Measurements from ENCODE around the gene NBPF3. TPM values are rescaled to one million over a fixed set of nuclear protein-coding genes. Genes with fewer than 3 reads are reported as not detected.

NBPF3 gene
- total and polyA plus RNA-seq, 2 experiments from 2014 or later, result 2.7 to 18.1 TPM

DNA sequence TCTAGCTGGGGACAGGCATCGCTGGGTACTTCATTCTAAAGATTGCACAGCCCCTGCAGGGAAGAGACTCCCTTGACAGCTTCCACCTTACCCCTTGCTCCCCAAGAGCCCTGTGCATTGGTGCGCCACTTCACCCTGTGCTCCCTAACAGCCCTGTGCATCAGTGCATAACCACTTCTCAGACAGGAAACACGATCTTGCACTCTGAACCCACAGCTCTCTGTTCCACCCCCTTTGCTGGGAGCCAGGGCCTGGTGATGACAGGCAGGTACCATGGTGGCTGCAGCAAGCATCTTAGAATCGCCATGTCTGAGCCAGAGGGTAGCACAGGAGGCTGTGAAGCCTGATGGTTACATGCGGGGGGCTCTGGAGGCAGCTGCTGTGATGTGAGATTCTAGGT is 74.3 kb downstream of the NBPF3 start:
- H3K36me3 ChIP-seq (ENCODE audit: insufficient read depth), result no peaks in the 10 kb centered on the region
- Mint-ChIP-seq H3K4me3 (no peak overlapping the region), H3K27ac (no peak overlapping the region), H3K9me3 (no peaks in the 10 kb centered on the region), H3K4me1 (peaks cover 61% of the 10 kb centered on the region), H3K27me3 (ENCODE audit: insufficient read depth, low read depth, poor library complexity) (peaks cover 8% of the 10 kb centered on the region), H3K36me3 (ENCODE audit: low read depth) (peaks cover 9% of the 10 kb centered on the region; the same call in 2 of the 3 replicates)
- TF ChIP-seq, protein P1, sequence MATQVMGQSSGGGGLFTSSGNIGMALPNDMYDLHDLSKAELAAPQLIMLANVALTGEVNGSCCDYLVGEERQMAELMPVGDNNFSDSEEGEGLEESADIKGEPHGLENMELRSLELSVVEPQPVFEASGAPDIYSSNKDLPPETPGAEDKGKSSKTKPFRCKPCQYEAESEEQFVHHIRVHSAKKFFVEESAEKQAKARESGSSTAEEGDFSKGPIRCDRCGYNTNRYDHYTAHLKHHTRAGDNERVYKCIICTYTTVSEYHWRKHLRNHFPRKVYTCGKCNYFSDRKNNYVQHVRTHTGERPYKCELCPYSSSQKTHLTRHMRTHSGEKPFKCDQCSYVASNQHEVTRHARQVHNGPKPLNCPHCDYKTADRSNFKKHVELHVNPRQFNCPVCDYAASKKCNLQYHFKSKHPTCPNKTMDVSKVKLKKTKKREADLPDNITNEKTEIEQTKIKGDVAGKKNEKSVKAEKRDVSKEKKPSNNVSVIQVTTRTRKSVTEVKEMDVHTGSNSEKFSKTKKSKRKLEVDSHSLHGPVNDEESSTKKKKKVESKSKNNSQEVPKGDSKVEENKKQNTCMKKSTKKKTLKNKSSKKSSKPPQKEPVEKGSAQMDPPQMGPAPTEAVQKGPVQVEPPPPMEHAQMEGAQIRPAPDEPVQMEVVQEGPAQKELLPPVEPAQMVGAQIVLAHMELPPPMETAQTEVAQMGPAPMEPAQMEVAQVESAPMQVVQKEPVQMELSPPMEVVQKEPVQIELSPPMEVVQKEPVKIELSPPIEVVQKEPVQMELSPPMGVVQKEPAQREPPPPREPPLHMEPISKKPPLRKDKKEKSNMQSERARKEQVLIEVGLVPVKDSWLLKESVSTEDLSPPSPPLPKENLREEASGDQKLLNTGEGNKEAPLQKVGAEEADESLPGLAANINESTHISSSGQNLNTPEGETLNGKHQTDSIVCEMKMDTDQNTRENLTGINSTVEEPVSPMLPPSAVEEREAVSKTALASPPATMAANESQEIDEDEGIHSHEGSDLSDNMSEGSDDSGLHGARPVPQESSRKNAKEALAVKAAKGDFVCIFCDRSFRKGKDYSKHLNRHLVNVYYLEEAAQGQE (IDR thresholded peaks at IDR 0.05; ENCODE audit: unreplicated experiment), result no peak
- TF ChIP-seq ETS1 (IDR thresholded peaks at IDR 0.05), result no peak
- no peak for TF ChIP-seq JUNB (IDR thresholded peaks at IDR 0.05; ENCODE audit: unreplicated experiment)
- no peak overlapping the region for H3K4me3 ChIP-seq
- no peaks in the 10 kb centered on the region for H3K9me2 ChIP-seq (ENCODE audit: insufficient read depth)
- H3K79me2 ChIP-seq (replicated peaks; ENCODE audit: insufficient read depth), result peaks cover 82% of the 10 kb centered on the region
- H2AFZ ChIP-seq, result no peak overlapping the region
- H3K27me3 ChIP-seq (ENCODE audit: insufficient read depth), result no peaks in the 10 kb centered on the region
- H3K4me1 ChIP-seq (ENCODE audit: insufficient read depth), result peaks cover 43% of the 10 kb centered on the region
- DNase-seq (ENCODE audit: low spot score), result no peak
- peaks cover 23% of the 10 kb centered on the region for H4K20me1 ChIP-seq (replicated peaks; ENCODE audit: insufficient read depth)
- no peak overlapping the region for H3K27ac ChIP-seq (ENCODE audit: low read depth)
- no peak for ATAC-seq
- no peak overlapping the region for H3K4me2 ChIP-seq
- no peaks in the 10 kb centered on the region; the same call in 1 of the 2 replicates for H3F3A ChIP-seq (replicated peaks; ENCODE audit: low read depth)

GRCh38 chr1:21517161-21517589 is 77.2 kb downstream of the NBPF3 start:
- H3K27ac ChIP-seq (ENCODE audit: low read depth), result no peak overlapping the region
- H3K9me3 Mint-ChIP-seq, result no peaks in the 10 kb centered on the region
- no peaks in the 10 kb centered on the region for H3K36me3 ChIP-seq (ENCODE audit: insufficient read depth)
- H3K4me3 Mint-ChIP-seq, result no peak overlapping the region
- no peaks in the 10 kb centered on the region for H3K9me2 ChIP-seq (ENCODE audit: insufficient read depth)
- peaks cover 50% of the 10 kb centered on the region for H3K4me1 ChIP-seq (ENCODE audit: insufficient read depth)
- peaks cover 92% of the 10 kb centered on the region for H3K79me2 ChIP-seq (replicated peaks; ENCODE audit: insufficient read depth)
- no peak for DNase-seq (ENCODE audit: low spot score)
- no peaks in the 10 kb centered on the region; the same call in 1 of the 2 replicates for H3F3A ChIP-seq (replicated peaks; ENCODE audit: low read depth)
- H3K27me3 Mint-ChIP-seq (ENCODE audit: insufficient read depth, low read depth, poor library complexity), result peaks cover 5% of the 10 kb centered on the region
- H2AFZ ChIP-seq, result no peak overlapping the region
- no peaks in the 10 kb centered on the region for H3K27me3 ChIP-seq (ENCODE audit: insufficient read depth)
- no peak for ATAC-seq
- peaks cover 23% of the 10 kb centered on the region for H4K20me1 ChIP-seq (replicated peaks; ENCODE audit: insufficient read depth)
- no peak overlapping the region for H3K4me3 ChIP-seq
- H3K4me2 ChIP-seq, result peak overlapping the region; percentile 61
- H3K27ac Mint-ChIP-seq, result no peak overlapping the region
- TF ChIP-seq POLR2AphosphoS5 (IDR thresholded peaks at IDR 0.05; ENCODE audit: low read depth) (no peak), STAT1 (IDR thresholded peaks at IDR 0.05; ENCODE audit: unreplicated experiment) (no peak), EZH2phosphoT487 (IDR thresholded peaks at IDR 0.05; ENCODE audit: unreplicated experiment) (no peak), ZNF331 (CRISPR knock-in tag; IDR thresholded peaks at IDR 0.05; ENCODE audit: low read depth) (no peak)
- TF ChIP-seq, protein P2, sequence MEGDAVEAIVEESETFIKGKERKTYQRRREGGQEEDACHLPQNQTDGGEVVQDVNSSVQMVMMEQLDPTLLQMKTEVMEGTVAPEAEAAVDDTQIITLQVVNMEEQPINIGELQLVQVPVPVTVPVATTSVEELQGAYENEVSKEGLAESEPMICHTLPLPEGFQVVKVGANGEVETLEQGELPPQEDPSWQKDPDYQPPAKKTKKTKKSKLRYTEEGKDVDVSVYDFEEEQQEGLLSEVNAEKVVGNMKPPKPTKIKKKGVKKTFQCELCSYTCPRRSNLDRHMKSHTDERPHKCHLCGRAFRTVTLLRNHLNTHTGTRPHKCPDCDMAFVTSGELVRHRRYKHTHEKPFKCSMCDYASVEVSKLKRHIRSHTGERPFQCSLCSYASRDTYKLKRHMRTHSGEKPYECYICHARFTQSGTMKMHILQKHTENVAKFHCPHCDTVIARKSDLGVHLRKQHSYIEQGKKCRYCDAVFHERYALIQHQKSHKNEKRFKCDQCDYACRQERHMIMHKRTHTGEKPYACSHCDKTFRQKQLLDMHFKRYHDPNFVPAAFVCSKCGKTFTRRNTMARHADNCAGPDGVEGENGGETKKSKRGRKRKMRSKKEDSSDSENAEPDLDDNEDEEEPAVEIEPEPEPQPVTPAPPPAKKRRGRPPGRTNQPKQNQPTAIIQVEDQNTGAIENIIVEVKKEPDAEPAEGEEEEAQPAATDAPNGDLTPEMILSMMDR (conservative IDR thresholded peaks at IDR 0.05; ENCODE audit: low read depth in 2 of 2), result no peak
- TF ChIP-seq, protein P1 (IDR thresholded peaks at IDR 0.05; ENCODE audit: unreplicated experiment), result no peak
- peaks cover 55% of the 10 kb centered on the region for H3K4me1 Mint-ChIP-seq
- H3K36me3 Mint-ChIP-seq (ENCODE audit: low read depth), result peaks cover 6% of the 10 kb centered on the region; the same call in 2 of the 3 replicates
